GM19099 (cell line): ENCODE data around the gene GRID2.

ENCODE experiments used
- POLR2A ChIP-seq: IDR thresholded peaks from 3 replicates; pipeline ENCODE4 v1.6.1; 2011; ENCODE audit warnings: low read depth; ENCODE audit not compliant: insufficient read length; ENCODE audit errors: extremely low read depth

GRID2 gene

DNA sequence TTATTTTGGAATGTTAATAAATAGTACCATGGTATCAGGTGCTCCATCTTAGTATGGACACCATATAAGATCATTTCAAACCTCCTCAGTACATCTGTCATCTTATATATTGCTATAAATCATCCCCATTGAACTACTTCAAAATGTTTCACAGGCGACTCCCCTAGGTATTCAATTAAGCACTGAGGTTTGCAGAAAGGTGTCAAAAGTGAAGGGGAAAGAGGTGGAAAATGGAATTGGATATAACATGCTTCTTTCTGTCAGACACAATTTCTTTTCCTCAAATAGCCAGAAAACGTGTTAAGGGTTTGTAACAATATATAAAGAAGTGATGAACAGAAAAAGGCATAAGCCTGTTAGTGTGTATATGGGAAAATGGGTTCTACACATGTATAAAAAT lies 325.5 kb downstream of the GRID2 start:
- no peak for TF ChIP-seq POLR2A

DNA sequence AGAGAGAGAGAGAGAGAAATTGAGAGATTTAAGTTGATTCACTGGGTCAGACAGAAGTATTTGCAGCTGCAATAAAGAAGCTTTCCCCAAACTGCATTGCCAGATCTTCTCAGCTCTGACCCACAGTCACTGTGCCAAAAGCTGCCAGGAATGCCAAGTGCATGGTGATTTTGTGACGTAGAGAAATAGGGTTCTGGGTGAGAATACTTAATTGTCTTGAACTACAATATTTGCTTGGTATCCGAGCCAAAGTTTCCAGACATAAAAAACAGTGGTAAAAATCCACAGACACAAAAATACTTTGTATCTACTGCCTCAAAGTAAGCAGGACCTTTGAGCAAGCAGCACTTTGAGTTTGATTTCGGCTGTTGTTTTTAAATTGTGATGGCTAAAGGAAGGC lies 331.1 kb downstream of the GRID2 start:
- TF ChIP-seq POLR2A = no peak

DNA sequence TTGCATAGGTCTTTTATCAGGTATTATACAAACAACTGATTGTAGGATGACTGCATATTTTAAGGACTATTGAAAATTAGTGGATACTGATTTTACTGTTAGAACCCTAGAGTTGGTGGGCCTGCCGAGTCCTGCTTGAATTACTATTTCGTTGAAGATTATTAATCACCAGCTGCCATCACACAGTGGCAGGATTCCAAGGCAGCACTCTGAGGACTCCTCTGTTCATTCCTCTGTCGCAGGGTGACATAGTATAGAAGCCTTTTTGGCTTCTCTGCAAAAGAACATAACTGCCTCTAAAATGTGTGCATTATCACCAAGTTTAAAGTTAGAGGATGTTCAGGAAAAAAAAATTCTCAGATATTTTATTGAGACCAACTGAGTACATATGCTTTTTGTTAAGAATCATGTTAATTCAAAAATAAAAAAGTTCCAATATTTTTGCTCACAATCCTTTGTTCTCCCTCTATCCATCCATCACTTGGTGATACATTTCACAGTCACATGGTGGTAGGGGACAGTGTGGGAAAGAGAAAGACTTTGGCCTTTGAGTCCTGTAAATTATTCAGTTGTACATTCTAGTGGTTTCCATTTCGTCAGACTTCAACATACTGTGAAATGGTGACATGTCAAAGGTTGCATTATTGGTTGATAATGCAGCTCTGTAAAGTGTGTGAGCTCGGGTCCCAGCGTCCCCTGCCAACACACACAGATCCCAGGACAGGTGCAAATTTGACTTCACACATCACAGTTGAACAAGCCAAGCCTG lies 332.5 kb downstream of the GRID2 start:
- TF ChIP-seq POLR2A = no peak

DNA sequence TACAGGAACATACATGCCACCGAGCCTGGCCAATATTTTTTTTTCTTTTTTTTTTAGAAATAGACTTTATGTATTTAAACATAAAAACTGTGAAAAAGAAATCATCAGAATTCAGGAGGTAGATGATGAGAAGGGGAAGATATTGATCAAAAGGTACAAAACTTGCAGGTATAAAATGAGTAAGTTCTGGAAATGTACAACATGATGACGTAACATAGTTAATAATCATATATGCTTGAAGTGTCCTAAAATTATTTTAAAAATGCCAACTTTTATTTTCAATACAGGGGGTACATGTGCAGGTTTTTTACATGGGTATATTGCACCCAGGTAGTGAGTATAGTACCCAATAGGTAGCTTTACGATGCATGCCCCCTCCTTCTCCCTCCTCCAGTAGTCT lies 337.6 kb downstream of the GRID2 start:
- no peak for TF ChIP-seq POLR2A

DNA sequence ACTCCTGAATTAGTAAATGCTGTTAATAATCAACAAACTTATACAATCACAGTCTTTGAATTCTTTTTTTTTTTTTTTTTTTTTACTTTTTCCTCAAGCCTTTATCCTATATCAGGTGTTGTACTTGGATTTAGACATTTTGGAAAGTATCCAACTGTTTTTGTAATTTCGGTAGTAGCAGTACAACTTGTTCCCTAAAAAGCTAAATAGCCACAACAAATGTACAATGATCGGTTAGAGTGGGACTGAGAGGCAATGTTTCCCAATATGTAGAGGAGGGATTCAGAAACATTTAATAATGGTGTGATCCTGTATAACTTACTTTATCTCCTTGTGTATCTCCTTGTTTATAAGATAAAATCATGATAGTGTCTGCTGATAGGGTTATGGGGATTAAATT lies 343.1 kb downstream of the GRID2 start:
- no peak for TF ChIP-seq POLR2A

DNA sequence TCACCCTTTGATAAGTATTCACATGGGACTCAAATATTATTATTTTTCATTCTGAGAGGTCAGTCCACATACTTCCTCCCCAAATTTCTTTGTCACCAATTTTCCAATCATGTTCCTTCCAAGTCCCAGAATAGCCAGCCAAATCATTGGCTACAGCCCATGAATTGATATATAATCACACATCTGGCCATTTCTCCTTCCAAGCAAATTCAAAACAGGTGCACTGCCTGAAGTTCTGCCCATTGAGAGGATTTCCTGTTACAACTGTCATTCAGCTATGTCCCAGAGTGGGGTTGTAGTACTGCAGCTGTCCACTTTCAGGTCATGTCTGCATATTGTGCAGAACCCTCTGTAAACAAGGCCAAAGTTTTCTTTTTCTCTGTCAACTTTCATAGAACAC lies 347.8 kb downstream of the GRID2 start:
- no peak for TF ChIP-seq POLR2A

DNA sequence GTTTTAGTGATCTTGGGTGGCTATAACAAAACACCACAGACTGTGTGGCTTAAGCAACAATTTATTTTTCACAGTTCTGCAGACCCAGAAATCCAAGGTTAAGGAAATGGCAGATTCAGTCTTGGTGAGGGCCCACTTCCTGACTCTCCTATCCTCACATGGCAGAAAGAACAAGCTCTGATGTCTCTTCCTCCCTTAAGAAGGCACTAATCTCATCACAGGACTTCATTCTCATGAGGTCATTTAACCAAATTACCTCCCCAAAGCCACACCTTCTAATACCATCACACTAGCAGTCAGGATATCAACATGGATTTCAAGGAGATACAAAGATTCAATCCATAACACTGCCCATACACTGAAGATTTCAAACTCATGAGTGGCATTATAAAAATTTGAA lies 350.3 kb downstream of the GRID2 start:
- no peak for TF ChIP-seq POLR2A

DNA sequence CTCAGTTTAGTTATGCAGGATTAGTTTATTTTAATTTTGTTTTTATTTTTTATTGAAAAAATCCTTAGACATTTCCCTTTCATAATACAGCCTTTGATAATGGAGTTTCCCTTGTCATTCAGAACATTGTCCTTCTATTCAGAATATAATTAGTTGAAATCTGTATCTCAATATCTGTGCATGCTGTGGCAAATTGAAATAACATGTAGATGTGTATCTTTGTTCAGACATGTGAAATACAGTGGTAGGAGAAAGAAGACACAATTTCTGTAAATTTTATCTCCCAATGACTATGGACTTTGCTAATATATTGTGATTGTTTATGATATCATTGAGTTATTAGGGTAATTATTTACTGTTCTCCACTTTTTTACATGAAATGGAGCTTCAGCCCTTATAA lies 353.9 kb downstream of the GRID2 start:
- no peak for TF ChIP-seq POLR2A

DNA sequence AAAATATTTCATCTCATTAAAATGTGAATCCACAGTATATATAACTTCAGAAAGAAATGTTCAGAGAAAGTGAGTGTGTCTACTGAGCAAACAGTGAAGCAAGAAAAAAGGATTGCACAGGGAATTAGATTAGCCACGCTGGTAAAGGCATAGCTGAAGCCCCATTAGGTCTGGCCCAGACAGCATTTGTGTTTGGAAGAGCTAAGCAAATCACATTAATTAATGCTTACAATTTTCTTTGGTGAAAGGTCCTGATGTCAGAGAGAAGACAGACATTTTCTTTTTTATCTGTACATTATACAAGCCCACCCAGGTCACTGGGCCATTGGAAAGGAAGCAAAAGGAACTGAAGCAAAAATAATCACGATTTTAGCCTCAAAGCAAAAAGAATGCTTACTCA lies 354.6 kb downstream of the GRID2 start:
- no peak for TF ChIP-seq POLR2A

DNA sequence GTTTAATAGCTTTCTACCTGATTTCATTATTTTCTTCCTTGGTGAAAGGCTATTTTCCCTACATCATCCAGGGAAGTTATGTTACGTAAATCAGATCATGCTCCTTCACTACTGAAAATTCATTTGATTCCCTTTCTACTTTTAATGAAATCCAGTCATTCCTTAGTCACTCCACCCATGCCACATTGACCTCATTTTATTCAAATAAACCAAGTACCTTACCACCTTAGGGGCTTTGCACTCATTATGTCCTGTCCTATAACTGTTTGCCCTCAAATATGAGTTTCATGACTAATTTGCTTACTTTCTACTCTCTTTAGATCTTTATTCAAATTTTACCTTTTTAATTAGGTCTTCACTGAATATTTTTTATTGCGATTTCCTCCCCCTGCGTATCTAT lies 374.0 kb downstream of the GRID2 start:
- no peak for TF ChIP-seq POLR2A

DNA sequence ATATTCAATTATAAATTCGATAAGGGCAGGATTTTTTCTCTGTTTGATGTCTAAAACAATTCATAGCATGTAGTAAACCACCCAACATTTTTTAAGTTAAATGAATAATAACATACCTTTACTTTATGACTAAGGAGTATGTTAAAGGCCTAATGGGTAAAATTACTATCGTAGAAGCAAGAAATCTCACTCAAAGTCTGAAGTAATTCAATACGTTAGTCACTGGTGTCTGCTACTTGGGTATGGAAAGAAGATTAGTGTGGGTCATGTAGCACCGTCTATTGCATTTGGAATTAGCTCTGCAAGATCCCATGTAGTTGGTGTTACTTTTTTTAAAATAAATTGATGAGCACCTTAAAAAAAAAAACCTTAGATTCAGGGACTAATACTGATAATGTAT lies 374.5 kb downstream of the GRID2 start:
- no peak for TF ChIP-seq POLR2A

DNA sequence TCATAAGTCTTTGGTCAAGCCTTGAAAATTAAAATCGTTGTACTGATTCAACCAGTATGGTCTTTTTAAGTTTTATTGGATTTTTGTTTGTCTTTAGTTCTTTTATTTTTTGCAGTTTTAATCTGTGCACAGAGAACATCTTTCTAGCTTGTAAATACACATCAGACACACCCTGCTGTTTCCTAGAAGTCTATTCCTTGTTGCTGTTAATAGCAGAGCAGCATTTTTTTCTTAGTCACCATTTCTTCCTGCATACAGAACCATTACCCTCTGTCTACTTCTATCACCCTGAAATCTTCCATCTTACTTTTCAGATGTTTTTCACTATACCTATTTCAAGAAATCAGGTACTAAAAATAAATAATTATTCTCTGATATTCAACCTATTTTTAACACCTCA lies 375.4 kb downstream of the GRID2 start:
- no peak for TF ChIP-seq POLR2A

DNA sequence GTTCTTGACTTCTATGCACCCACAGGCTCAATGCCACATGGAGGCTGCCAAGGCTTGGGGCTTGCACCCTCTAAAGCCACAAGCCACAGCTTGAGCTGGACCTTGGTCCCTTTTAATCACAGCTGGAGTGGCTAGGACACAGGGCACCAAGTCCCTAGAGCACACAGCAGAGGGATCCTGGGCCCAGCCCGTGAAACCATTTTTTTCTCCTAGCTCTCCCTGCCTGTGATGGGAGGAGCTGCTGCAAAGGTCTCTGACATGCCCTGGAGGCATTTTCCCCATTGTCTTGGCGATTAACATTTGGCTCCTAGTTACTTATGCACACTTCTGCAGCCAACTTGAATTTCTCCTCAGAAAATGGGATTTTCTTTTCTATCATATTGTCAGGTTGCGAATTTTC lies 410.9 kb downstream of the GRID2 start:
- no peak for TF ChIP-seq POLR2A

DNA sequence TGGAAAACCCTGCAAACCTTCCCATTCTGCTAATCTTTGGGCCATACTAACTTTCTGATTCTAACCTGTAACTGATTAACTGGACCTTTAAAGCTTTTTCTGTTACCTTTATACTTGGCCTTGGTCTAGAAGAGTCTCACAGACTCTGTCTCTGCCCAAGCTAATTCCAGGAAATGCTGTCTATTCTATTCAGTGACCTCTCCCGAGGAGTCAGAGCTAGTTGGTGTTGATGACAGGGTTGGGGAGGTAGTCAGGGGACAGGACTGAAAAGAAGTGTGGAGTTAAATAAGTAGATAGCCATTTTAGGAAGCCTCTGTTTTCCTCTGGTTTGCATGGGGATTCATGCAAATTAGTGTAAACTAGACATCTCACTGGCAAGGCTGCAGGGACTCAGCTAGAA lies 429.5 kb downstream of the GRID2 start:
- no peak for TF ChIP-seq POLR2A

DNA sequence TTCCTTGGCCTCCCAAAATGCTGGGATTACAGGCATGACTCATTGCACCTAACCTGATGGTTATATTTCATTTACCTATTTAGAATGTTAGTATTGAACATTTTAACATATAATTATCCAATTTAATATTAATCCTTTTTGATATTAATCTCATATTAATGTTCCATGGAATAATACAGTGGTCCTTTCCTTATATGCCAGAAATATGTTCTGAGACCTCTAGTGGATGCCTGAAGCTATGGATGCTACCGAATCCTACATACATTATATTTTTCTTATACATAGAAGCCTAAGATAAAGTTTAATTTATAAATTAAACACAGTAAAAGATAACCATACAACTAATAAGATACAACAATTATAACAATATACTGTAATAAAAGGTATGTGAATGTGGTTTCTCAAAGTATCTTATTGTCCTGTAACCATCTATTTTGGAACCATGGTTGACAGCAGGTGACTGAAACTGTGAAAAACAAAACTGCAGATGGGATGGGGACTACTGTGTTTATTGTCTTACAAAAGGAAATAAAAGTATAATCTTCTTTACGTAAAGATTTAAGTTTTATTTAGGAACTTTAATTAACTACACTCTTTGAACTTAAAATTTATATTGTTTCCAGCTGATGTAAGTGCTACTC lies 431.4 kb downstream of the GRID2 start:
- no peak for TF ChIP-seq POLR2A

DNA sequence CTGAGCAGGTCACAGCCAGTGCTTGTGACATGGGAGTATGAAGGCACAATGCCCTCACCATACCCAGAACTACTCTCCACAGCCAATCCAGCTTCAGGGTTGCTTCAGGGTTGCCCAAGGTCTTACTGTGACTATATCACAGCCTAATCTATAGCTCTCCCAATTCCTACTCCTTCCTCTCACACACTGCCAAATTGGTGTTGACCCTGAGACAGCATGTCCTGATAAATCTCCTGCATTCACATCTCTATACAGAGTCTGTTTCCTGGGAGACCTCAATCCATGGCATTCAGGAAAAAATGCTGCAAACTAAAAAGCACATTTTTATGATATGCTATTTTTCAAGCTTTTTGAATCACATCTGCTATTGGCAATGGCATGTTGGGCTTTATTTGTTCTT lies 456.7 kb downstream of the GRID2 start:
- TF ChIP-seq POLR2A = no peak

DNA sequence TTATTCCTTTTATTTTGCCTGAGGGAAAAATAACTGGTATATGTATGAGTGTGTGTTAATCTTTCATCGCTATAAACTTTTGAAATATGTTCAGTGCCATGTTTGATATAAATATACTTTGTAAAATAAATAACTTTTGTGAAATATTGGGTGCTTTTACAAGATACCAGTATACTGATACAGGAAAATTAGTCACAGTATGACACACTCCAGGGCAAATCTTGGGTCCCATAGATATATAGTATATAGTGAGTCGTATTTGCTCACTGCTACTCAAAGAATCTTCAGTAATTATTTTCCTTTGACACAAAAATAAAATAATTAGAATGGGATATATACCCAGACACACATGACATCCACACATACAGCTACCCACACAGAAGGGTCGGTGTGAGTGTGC lies 472.3 kb downstream of the GRID2 start:
- no peak for TF ChIP-seq POLR2A

DNA sequence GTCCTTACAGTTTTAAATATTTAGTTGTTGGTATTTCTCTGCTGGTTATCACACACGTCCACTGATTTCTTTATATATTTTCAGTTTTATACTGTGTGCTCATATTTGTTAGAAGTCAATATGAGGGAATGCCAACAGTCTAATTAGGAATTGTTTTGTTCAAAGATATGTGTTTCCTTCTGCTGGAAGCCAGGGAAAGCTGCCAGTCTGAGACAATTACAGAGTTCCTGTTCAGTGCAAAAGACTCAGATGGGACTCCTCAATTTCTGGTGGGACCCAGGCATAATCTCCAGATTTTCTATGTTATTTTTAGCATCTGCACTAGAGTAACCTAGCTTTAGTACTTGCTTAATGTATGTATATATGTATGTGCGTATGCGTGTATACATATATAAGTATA lies 486.0 kb downstream of the GRID2 start:
- no peak for TF ChIP-seq POLR2A
